ENCODE measurements around the gene HIPK1. TPM values are rescaled to one million over a fixed set of nuclear protein-coding genes. Genes with fewer than 3 reads are reported as not detected.
"Not testable (repeated sequence)": the region's sequence is repeated elsewhere in the genome, so short reads cannot be mapped to it uniquely, and the experiment has no call there.

Gene HIPK1
- polyA plus RNA-seq, 3 donors: 8.4 to 24.7 (median 15.7) TPM

- H3K27ac ChIP-seq (ENCODE audit: low read depth, low read length): no peak overlapping the region
- 97 to 98% (median 98%) methylated on average over 2 of the region's 2 CpGs for WGBS, 3 donors
Measured at GRCh38 chr1:113995382-113995781, 66.3 kb downstream of the HIPK1 start.

GRCh38 chr1:113998361-113998760 is 69.2 kb downstream of the HIPK1 start:
- no peak overlapping the region for H3K27ac ChIP-seq (ENCODE audit: low read depth, low read length)
- WGBS, 3 donors: 7 to 62% (median 16%) methylated on average over 4 of the region's 4 CpGs

GRCh38 chr1:113999233-113999632 is 70.1 kb downstream of the HIPK1 start:
- 62 to 82% (median 78%) methylated on average over 2 of the region's 2 CpGs for WGBS, 3 donors
- no peak overlapping the region for H3K27ac ChIP-seq (ENCODE audit: low read depth, low read length)

- no peak overlapping the region for H3K27ac ChIP-seq (ENCODE audit: low read depth, low read length)
- WGBS, 3 donors: 80 to 90% (median 88%) methylated on average over 2 of the region's 2 CpGs
Measured at GRCh38 chr1:113999799-114000198, 70.7 kb downstream of the HIPK1 start.

GRCh38 chr1:114000406-114000805 is 71.3 kb downstream of the HIPK1 start:
- no peak overlapping the region for H3K27ac ChIP-seq (ENCODE audit: low read depth, low read length)

- WGBS, 3 donors: 58 to 65% (median 59%) methylated on average over 15 of the region's 15 CpGs
- H3K27ac ChIP-seq (ENCODE audit: low read depth, low read length): no peak overlapping the region
Measured at GRCh38 chr1:114002492-114003239, 73.5 kb downstream of the HIPK1 start.

- 28 to 63% (median 46%) methylated on average over 5 of the region's 5 CpGs for WGBS, 3 donors
- no peak overlapping the region for H3K27ac ChIP-seq (ENCODE audit: low read depth, low read length)
Measured at GRCh38 chr1:114003431-114003830, 74.3 kb downstream of the HIPK1 start.

GRCh38 chr1:114006825-114007224 is 77.7 kb downstream of the HIPK1 start:
- not testable (repeated sequence) for H3K27ac ChIP-seq (ENCODE audit: low read depth, low read length)
- 71 to 88% (median 84%) methylated on average over 4 of the region's 4 CpGs for WGBS, 3 donors

GRCh38 chr1:114008480-114008941 is 79.4 kb downstream of the HIPK1 start:
- 70 to 81% (median 80%) methylated on average over 2 of the region's 2 CpGs for WGBS, 3 donors
- H3K27ac ChIP-seq (ENCODE audit: low read depth, low read length): no peak overlapping the region

GRCh38 chr1:114008993-114009392 is 79.9 kb downstream of the HIPK1 start:
- H3K27ac ChIP-seq (ENCODE audit: low read depth, low read length): no peak overlapping the region

GRCh38 chr1:114009393-114009792 is 80.3 kb downstream of the HIPK1 start:
- 67 to 76% (median 70%) methylated on average over 1 of the region's 1 CpG for WGBS, 3 donors
- H3K27ac ChIP-seq (ENCODE audit: low read depth, low read length): no peak overlapping the region

GRCh38 chr1:114010433-114011184 is 81.5 kb downstream of the HIPK1 start:
- whole genome bisulfite sequencing, 3 donors: 56 to 68% (median 68%) methylated on average over 9 of the region's 9 CpGs
- H3K27ac ChIP-seq (ENCODE audit: low read depth, low read length): no peak overlapping the region

GRCh38 chr1:114011796-114012195 is 82.7 kb downstream of the HIPK1 start:
- H3K27ac ChIP-seq (ENCODE audit: low read depth, low read length): no peak overlapping the region

GRCh38 chr1:114015075-114015474 is 86.0 kb downstream of the HIPK1 start:
- H3K27ac ChIP-seq (ENCODE audit: low read depth, low read length): no peak overlapping the region
- 45 to 73% (median 69%) methylated on average over 2 of the region's 2 CpGs for WGBS, 3 donors

GRCh38 chr1:114019724-114020123 is 90.6 kb downstream of the HIPK1 start:
- 84 to 90% (median 89%) methylated on average over 3 of the region's 3 CpGs for WGBS, 3 donors
- H3K27ac ChIP-seq (ENCODE audit: low read depth, low read length): not testable (repeated sequence)

GRCh38 chr1:114021665-114022099 is 92.6 kb downstream of the HIPK1 start:
- no peak overlapping the region for H3K27ac ChIP-seq (ENCODE audit: low read depth, low read length)
- 25 to 73% (median 70%) methylated on average over 4 of the region's 4 CpGs for WGBS, 3 donors

GRCh38 chr1:114022877-114023276 is 93.8 kb downstream of the HIPK1 start:
- H3K27ac ChIP-seq (ENCODE audit: low read depth, low read length): no peak overlapping the region
- WGBS, 3 donors: 95 to 98% (median 98%) methylated on average over 2 of the region's 2 CpGs

- 88 to 90% (median 89%) methylated on average over 6 of the region's 6 CpGs for WGBS, 3 donors
- no peak overlapping the region for H3K27ac ChIP-seq (ENCODE audit: low read depth, low read length)
Measured at GRCh38 chr1:114023377-114023776, 94.3 kb downstream of the HIPK1 start.

GRCh38 chr1:114024049-114024448 is 94.9 kb downstream of the HIPK1 start:
- H3K27ac ChIP-seq (ENCODE audit: low read depth, low read length): no peak overlapping the region
- WGBS, 3 donors: 73 to 90% (median 76%) methylated on average over 6 of the region's 6 CpGs

Data from adipose tissue (tissue), 3 donors.